ENCODE measurements around the gene ASB1.

GRCh38 chr2:238457927-238458324, 31.2 kb downstream of the ASB1 start:
- TF ChIP-seq CTCF (IDR thresholded peaks at IDR 0.05) (no peak), EZH2 (IDR thresholded peaks at IDR 0.05; ENCODE audit: borderline replicate concordance, insufficient read depth, low read depth, low read length, poor library complexity, severe bottlenecking) (no peak)

All from B cell (primary cell).